ENCODE data around the gene SEMA4G.

DNA sequence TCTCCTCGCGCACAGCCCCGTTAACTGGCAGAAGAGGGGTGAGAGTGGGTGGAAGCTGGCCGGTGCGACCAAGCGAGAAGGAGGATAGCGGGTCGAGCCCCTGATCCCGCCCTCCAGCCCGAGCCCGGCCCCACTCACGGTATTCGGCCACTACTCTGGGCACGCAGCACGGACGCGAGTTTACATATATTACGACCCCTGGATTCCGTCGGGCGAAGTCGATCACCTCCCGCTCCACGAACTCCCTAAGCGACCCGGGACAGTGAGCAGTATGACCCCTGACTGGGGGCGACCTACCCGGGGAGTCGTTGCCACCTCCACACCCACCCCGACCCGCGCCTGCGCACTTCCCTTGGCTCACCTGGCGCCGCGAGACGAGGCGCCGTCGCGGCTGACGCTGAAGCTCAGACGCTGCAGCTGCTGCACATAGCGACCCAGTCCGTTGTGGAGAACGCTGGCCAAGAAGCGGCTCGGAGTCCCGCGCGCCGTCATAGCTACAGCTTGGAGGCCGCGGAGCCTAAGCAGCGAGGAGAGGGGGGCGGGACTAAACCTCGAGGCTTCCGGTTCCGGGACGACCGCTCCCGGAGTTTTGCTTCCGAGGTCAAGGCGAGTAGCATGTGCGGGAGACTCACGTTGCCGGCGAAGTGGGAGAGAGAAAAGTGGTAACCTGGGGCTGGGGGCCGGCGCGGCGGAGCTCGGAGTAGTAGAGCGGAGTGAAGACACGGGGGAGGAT lies 17.8 kb downstream of the SEMA4G start, which contains the start of the genes MRPL43 and TWNK:
- TF ChIP-seq, protein P1, sequence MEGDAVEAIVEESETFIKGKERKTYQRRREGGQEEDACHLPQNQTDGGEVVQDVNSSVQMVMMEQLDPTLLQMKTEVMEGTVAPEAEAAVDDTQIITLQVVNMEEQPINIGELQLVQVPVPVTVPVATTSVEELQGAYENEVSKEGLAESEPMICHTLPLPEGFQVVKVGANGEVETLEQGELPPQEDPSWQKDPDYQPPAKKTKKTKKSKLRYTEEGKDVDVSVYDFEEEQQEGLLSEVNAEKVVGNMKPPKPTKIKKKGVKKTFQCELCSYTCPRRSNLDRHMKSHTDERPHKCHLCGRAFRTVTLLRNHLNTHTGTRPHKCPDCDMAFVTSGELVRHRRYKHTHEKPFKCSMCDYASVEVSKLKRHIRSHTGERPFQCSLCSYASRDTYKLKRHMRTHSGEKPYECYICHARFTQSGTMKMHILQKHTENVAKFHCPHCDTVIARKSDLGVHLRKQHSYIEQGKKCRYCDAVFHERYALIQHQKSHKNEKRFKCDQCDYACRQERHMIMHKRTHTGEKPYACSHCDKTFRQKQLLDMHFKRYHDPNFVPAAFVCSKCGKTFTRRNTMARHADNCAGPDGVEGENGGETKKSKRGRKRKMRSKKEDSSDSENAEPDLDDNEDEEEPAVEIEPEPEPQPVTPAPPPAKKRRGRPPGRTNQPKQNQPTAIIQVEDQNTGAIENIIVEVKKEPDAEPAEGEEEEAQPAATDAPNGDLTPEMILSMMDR (IDR thresholded peaks at IDR 0.05; ENCODE audit: insufficient read depth, low read length, poor library complexity, severe bottlenecking), result no peak
- no peak for TF ChIP-seq EZH2phosphoT487 (conservative IDR thresholded peaks at IDR 0.05; ENCODE audit: low read length)
